Heart left ventricle (tissue), 13 donors: Measurements from ENCODE around the gene ZNF181.

Source experiments
- POLR2A ChIP-seq, 2 donors: fragments of 450-650 bp; IDR thresholded peaks; one replicate each; pipeline ENCODE4 v1.6.1; 2017; ENCODE audit warnings: antibody characterized with exemption in 2 of 2, mild to moderate bottlenecking in 2 of 2, moderate library complexity in 2 of 2
- TF ChIP-seq, protein P1 (sequence below), 12 donors: fragments of 200-600 bp; sonication (generic) in 4 of 12; IDR thresholded peaks; one replicate each; pipeline versions ENCODE4 v1.5.0 to v1.8.0; 2018 to 2022; ENCODE audit warnings: antibody characterized with exemption in 12 of 12, mild to moderate bottlenecking in 5 of 12
- donor health status: ischemic (EF 13 %, LVEDD 7.1; RV severe dilation, severe dysfunction).
- donor health status: DM: no; HTN: yes; CAD: no.
- donor health status: DM: no; HTN: no; CAD: no.
- donor health status: ischemic (EF 25% LVEDD 6.9; RV normal size, moderate dysfunction).
- donor health status: ischemic (EF 25% LVEDD 5.7; RV mildly dilated, moderate dysfunction).
- donor health status: ischemic (EF 35%, LVEDD 5.7; RV mildly dilated, moderate dysfunction).
- donor health status: nonischemic (EF 11% LVEDD 7.7; RV severe dilation, severe dysfunction).
- donor health status: DM: yes; HTN: yes; CAD: no.
- donor health status: PGD.
- donor health status: ischemic (EF 29% LVEDD 5.4; RV normal size, mild dysfunction).
- donor health status: nonischemic (EF 23%, LVEDD 6.1; RV moderate dilation, normal function).

DNA sequence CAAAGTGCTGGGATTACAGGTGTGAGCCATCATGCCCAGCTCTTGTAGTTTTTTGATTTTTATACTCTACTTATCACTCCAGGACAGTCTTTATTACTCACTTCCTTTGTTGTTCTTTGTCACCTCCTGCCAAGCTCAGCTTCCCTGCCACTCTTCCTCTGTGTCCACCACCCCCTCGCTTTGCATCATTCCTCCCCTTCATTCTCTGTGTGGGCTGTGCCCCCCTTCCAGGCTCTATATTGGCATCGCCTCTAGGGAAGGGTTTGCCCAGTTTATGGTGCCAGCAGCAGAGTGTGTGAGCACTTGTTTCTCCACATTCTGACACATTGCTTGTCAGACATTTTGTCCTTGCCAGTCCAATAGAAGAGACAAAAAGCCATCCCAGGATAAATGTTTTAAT is 41.5 kb upstream of the ZNF181 start:
- no peak for TF ChIP-seq POLR2A (IDR thresholded peaks at IDR 0.05)
- TF ChIP-seq, protein P1, sequence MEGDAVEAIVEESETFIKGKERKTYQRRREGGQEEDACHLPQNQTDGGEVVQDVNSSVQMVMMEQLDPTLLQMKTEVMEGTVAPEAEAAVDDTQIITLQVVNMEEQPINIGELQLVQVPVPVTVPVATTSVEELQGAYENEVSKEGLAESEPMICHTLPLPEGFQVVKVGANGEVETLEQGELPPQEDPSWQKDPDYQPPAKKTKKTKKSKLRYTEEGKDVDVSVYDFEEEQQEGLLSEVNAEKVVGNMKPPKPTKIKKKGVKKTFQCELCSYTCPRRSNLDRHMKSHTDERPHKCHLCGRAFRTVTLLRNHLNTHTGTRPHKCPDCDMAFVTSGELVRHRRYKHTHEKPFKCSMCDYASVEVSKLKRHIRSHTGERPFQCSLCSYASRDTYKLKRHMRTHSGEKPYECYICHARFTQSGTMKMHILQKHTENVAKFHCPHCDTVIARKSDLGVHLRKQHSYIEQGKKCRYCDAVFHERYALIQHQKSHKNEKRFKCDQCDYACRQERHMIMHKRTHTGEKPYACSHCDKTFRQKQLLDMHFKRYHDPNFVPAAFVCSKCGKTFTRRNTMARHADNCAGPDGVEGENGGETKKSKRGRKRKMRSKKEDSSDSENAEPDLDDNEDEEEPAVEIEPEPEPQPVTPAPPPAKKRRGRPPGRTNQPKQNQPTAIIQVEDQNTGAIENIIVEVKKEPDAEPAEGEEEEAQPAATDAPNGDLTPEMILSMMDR (IDR thresholded peaks at IDR 0.05) = no peak
